Spinal cord (tissue), 10 donors: ENCODE measurements around the gene INTS7. TPM values are rescaled to one million over a fixed set of nuclear protein-coding genes. Genes with fewer than 3 reads are reported as not detected.

Source experiments
- DNase-seq, 6 donors: peaks; one replicate each; pipeline versions ENCODE4 v3.0.0 to v3.0.0-alpha.2; 2013 to 2015; ENCODE audit warnings: low spot score in 6 of 6, low read depth in 4 of 6
- H3K27ac ChIP-seq: one replicate; pipeline ENCODE4 v1.5.1; 2013; ENCODE audit warnings: low read depth, low read length, control low read depth
- H3K27me3 ChIP-seq: one replicate; pipeline ENCODE4 v1.6.1; 2013; ENCODE audit warnings: low read length; ENCODE audit not compliant: control insufficient read depth, insufficient read depth
- H3K36me3 ChIP-seq: one replicate; pipeline ENCODE4 v1.6.1; 2013; ENCODE audit warnings: low read length; ENCODE audit not compliant: control insufficient read depth, insufficient read depth
- H3K4me1 ChIP-seq: one replicate; pipeline ENCODE4 v1.6.1; 2013; ENCODE audit warnings: low read length; ENCODE audit not compliant: control insufficient read depth, insufficient read depth
- H3K4me3 ChIP-seq: one replicate; pipeline ENCODE4 v1.5.1; 2013; ENCODE audit warnings: low read depth, low read length, control low read depth
- H3K9me3 ChIP-seq: one replicate; pipeline ENCODE4 v1.6.1; 2013; ENCODE audit warnings: low read length; ENCODE audit not compliant: control insufficient read depth, insufficient read depth
- WGBS: methylation state at CpG from one replicate; pipeline ENCODE4 v1.1.5; 2013; ENCODE audit warnings: missing lambda C conversion rate; ENCODE audit not compliant: insufficient coverage; 5-methylcytosine and 5-hydroxymethylcytosine counted together
- polyA plus RNA-seq, 2 donors: library from polyadenylated mRNA; unstranded; fragments of 120-200 nt; gene quantifications; one replicate each; pipeline ENCODE4 v1.2.1, GENCODE V29; 2013; ENCODE audit not compliant: insufficient read length in 2 of 2
- total RNA-seq, 2 donors: library from RNA; depleted of rRNA in 1 of 2; stranded (reverse); fragments of 120-200 nt in 1 of 2; fragments of >200 nt in 1 of 2; gene quantifications; one replicate each; pipeline versions ENCODE4 v1.2.3 to v1.2.4, GENCODE V29; 2013 to 2014
- donor health status: healthy.

Gene INTS7
- total and polyA plus RNA-seq, 4 donors: 12.8 to 22.5 (median 17.6) TPM

DNA sequence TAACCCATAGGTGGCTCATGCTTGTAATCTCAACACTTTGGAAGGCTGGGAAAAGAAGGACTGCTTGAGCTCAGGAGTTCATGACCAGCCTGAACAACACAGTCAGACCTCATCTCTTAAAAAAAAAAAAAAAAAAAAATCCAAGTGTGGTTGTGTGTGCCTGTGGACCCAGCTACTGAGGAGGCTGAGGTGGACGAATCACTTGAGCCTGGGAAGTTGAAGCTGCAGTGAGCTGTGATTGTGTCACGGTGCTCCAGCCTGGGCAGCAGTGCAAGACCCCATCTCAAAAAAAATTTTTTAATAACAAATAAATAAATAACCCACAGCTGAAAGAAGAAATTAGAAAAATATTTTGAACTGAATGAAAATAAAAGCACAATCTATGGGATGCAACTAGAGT, 13.8 kb downstream of the INTS7 start:
- no CpG with 5 or more reads among the region's 2 CpGs for WGBS
- Histone ChIP-seq H3K9me3 (no peaks in the 10 kb centered on the region), H3K4me3 (no peak overlapping the region), H3K36me3 (no peaks in the 10 kb centered on the region), H3K4me1 (no peaks in the 10 kb centered on the region), H3K27me3 (no peaks in the 10 kb centered on the region), H3K27ac (no peak overlapping the region)
- no peak for DNase-seq

DNA sequence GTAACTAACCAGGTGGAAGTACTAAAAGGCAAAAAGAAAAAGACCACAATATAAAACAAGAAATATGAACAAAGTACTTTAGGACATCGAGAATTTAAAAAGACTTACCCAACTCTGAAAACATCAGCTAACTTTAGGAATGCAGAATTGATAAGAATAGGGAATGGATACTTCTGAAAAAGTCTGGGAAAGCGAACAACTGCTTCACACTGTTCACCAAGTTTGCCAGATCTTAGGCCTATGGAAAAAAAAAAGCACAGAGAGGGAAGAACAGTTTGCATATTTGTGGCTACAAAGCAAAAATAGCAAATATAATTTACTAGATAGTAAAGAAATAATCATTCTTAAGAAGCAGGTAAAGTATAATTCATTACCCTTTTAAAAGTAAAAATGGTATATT, 14.4 kb downstream of the INTS7 start:
- WGBS: no CpG with 5 or more reads among the region's 2 CpGs
- Histone ChIP-seq H3K4me3 (no peak overlapping the region), H3K27me3 (no peaks in the 10 kb centered on the region), H3K4me1 (no peaks in the 10 kb centered on the region), H3K9me3 (no peaks in the 10 kb centered on the region), H3K27ac (no peak overlapping the region), H3K36me3 (no peaks in the 10 kb centered on the region)
- no peak for DNase-seq

DNA sequence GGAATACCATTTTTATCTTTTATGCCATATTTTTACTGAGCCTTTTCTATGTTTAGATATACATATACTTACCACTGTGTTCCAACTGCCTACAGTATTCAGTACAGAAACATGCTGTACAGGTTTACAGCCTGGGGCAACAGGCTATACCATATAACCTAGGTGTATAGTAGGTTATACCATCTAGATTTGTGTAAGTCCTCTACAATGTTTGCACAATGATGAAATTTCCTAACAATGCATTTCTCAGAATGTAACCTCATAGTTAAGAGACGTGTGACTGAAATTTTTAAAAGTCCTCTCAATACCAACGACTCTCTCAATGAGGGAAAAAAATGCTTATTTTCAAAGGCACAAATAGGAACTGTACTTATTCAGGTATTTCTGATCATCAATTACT, 21.7 kb downstream of the INTS7 start:
- Histone ChIP-seq H3K27ac (no peak overlapping the region), H3K4me1 (no peaks in the 10 kb centered on the region), H3K36me3 (peaks cover 5% of the 10 kb centered on the region), H3K27me3 (no peaks in the 10 kb centered on the region), H3K4me3 (no peak overlapping the region), H3K9me3 (no peaks in the 10 kb centered on the region)
- DNase-seq: no peak
- no CpG with 5 or more reads among the region's 2 CpGs for WGBS

DNA sequence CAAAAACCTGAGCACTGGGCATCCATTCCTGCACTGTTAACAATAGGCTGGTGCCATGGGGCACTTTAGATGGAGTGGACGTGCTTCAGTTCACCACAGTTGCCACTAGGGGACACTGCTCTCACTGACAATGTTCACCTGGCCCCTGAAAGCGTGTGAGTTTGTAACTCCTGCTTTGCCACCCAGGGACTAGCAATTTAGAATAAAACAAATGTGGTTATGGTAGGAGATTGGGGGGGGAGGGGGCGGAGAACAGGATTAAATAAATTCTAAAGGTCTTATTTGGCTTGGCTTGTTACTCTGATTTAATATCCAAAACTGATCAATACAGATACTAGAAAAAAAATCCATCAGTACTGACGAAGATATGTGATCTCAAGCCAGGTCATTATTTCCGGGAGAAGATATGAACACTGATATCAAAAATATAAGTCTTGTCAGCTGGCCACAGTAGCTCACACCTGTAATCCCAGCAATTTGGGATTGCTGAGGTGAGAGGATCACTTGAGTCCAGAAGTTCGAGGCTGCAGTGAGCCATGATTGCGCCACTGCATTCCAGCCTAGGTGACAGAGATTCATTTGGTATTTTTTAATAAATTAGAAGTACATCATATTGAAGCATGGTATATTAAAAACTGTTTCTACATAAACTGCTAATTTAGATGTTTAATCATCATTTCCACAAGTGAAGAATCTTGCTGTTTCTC, 23.2 kb downstream of the INTS7 start:
- H3K36me3 ChIP-seq: peaks cover 5% of the 10 kb centered on the region
- H3K27ac ChIP-seq: no peak overlapping the region
- H3K4me3 ChIP-seq: no peak overlapping the region
- H3K9me3 ChIP-seq: no peaks in the 10 kb centered on the region
- peak in 5 of 6 donors; percentile 18 to 82 (median 35) for DNase-seq
- H3K4me1 ChIP-seq: no peaks in the 10 kb centered on the region
- H3K27me3 ChIP-seq: no peaks in the 10 kb centered on the region
- 48% methylated on average over 2 of the region's 7 CpGs for WGBS

DNA sequence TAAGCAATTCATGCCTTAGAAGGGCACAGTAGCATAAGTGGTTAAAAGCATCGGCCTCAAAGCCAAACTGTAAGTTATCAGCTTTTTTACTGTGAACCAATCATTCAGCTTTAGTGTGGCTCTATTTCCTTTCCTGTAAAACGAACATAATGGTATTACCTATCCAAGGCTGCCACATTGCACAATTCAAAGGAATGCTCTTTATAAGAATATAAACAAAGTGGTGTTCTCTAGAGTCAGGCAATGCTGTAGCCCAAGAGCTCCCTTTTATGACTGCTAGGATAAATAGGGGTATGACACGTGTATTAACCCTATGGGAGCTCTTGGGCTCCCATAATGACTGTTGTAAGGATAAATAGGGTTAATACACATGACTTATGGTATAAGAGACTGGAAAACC, 25.4 kb downstream of the INTS7 start:
- Histone ChIP-seq H3K4me3 (no peak overlapping the region), H3K27ac (no peak overlapping the region), H3K36me3 (peaks cover 5% of the 10 kb centered on the region), H3K27me3 (no peaks in the 10 kb centered on the region), H3K9me3 (no peaks in the 10 kb centered on the region), H3K4me1 (no peaks in the 10 kb centered on the region)
- peak in 1 of 6 donors; percentile 17 for DNase-seq
- 75% methylated on average over 2 of the region's 3 CpGs for WGBS

DNA sequence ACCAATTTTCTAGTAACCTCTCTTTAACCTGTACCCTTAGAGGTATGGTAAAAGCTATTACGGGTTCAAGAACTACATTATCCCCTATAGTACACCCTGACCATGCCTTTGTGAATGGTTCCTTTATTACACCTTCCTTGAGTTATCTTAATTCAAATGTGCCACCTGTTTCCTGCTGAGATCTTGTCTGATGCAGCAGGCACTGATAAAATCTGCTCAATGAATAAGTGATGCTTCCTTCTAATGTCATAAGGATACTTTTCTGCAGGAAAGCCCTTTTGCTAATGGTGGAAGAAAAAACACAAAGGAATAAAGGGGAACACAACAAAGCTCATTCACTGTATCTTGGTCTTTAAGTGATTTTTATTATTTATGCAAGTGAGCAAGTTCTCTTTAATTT, 25.8 kb downstream of the INTS7 start:
- H3K27me3 ChIP-seq: no peaks in the 10 kb centered on the region
- peaks cover under 1% of the 10 kb centered on the region for H3K36me3 ChIP-seq
- no CpG with 5 or more reads among the region's 1 CpG for WGBS
- H3K27ac ChIP-seq: no peak overlapping the region
- H3K4me1 ChIP-seq: no peaks in the 10 kb centered on the region
- no peak overlapping the region for H3K4me3 ChIP-seq
- no peak for DNase-seq
- no peaks in the 10 kb centered on the region for H3K9me3 ChIP-seq

DNA sequence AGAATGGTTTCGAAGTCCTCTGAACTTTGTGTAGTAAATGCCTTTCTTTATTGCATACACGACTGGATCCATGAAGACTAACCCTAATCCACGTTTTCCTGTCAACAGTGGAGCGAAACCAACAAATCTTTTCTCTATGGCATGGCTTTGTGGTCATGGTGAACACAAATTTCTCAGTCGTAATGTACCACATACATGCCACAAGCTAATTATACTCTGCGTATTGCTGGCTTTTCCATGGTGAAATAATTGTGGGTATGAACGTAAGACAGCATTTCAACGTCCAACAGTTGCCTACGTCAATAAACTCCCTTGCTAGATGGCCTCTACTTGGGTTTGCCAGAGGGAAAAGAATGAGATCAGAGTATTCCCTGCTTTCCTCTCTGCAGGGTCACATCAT, 27.5 kb downstream of the INTS7 start:
- Histone ChIP-seq H3K27ac (no peak overlapping the region), H3K27me3 (no peaks in the 10 kb centered on the region), H3K36me3 (no peaks in the 10 kb centered on the region), H3K9me3 (no peaks in the 10 kb centered on the region), H3K4me1 (no peaks in the 10 kb centered on the region), H3K4me3 (no peak overlapping the region)
- DNase-seq: no peak
- WGBS: no CpG with 5 or more reads among the region's 9 CpGs

DNA sequence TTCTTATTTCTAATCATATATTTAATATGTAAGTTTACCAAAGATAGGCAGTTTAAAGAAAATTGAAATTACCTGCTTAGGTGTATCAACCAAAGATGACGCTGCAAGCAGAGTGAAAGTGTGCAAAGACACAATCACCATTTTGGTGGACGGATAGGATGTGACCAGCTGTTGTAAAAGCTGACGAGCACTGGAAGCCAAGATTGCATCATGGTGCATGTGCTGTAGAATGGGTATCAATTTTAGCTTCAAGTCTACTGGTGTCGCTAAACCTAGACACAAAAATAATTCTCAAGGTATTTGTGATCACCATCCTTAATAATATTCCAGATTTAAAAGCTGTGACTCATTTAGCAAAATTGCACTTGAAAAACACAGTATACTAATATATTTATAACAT, 28.2 kb downstream of the INTS7 start:
- Histone ChIP-seq H3K4me3 (no peak overlapping the region), H3K36me3 (no peaks in the 10 kb centered on the region), H3K9me3 (no peaks in the 10 kb centered on the region), H3K27me3 (no peaks in the 10 kb centered on the region), H3K4me1 (no peaks in the 10 kb centered on the region), H3K27ac (no peak overlapping the region)
- WGBS: 89% methylated on average over 3 of the region's 4 CpGs
- DNase-seq: no peak

DNA sequence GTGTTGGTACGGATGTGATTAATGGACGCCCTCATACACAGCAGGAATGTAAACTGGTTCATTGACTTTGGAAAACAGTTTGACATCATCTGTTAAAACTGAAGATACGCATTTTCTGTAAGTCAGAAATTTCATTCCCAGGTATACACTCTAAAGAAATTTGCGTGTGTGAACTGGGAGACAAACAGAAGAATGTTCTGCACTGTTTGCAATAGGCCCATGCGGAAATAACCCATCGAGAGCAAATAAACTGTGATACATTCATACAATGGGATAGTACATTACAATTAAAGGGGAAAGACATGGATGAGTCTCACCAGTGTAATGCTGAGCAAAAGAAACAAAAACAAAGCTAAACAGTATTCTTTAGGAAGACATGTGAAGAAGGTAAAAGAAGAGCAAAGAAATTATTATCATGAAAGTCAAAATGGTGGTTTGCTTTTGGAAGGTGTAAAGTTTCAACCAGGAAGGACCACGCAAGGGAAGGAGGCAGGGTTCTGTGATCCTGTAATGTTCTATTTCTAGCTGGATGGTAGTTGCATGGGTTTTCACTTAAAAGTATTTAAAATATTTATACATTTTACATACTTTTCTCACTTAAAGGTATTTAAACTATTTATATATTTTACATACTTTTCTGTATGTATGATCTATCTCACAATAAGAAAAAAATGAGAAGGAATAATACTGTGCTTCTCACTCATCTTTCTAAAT, 30.3 kb downstream of the INTS7 start:
- H3K9me3 ChIP-seq: no peaks in the 10 kb centered on the region
- DNase-seq: no peak
- H3K27me3 ChIP-seq: no peaks in the 10 kb centered on the region
- no peaks in the 10 kb centered on the region for H3K4me1 ChIP-seq
- no peak overlapping the region for H3K27ac ChIP-seq
- H3K36me3 ChIP-seq: no peaks in the 10 kb centered on the region
- WGBS: 100% methylated on average over 1 of the region's 7 CpGs
- H3K4me3 ChIP-seq: no peak overlapping the region

DNA sequence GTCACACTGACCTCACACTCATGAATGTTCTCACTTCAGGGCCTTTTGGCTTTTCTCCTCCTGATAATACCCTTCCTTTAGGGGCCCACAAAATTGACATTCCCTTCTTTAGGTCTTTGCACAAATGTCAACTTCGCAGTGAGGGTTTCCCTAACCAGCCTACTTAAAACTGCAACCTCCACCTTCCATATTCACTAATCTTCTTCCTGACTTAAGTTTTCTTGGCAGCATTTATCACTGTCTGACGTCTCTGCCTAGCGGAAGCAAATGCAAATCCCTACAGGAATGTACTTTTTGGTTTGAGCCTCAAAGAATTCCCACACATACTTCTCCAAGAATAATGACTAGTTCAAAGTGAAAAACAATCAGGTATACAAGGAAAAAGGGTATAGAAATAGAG, 32.8 kb downstream of the INTS7 start:
- Histone ChIP-seq H3K9me3 (no peaks in the 10 kb centered on the region), H3K36me3 (no peaks in the 10 kb centered on the region), H3K4me3 (no peak overlapping the region), H3K27me3 (no peaks in the 10 kb centered on the region), H3K4me1 (no peaks in the 10 kb centered on the region), H3K27ac (no peak overlapping the region)
- WGBS: 100% methylated on average over 1 of the region's 3 CpGs
- no peak for DNase-seq
